ENCODE measurements around the gene HDAC4. TPM values are rescaled to one million over a fixed set of nuclear protein-coding genes. Genes with fewer than 3 reads are reported as not detected.

Gene HDAC4
- total RNA-seq, 1 experiment from 2014 or later = 5.5 TPM

GRCh38 chr2:239067196-239067865 lies 333.5 kb downstream of the HDAC4 start:
- no peak for DNase-seq (ENCODE audit: low read depth)

DNA sequence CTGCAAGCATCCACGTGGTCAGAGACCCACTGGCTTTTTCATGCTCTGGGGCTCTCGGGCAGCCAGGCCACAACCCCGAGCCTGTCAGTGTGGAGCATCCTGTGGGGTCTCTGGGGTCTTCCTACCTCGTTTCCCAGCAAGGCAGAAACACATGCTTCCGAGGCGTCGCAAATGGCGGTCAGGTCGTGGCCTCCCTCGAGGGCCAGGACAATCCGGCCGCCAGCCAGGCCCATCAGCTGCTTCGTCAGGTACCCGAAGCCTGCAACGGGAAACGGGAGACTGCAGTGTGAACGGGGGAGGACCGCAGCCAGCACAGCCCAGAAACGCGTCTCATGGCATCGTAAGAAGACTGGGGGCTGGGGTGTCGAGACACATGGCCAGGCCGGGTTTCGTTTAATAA lies 334.2 kb downstream of the HDAC4 start:
- no peak for DNase-seq (ENCODE audit: low read depth)

DNA sequence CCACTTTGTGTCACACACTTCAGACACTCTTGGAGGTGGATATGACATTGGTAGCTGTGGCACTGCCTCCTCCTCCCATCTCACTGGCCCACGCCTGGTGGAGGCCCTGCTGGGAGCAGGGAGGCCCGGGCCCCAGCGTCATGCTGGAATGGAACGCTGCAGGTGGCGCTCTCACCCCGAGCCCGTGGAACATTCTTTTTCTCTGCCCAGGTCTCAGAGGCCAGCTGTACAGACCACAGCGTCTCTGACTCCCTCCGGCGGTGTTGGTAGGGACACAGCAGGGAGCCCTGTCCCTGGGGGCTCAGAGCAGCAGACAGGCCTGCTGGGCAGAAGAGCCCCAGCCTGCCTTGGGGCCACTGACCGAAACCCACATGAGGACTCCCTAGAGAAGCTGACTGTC lies 334.9 kb downstream of the HDAC4 start:
- DNase-seq (ENCODE audit: low read depth) = no peak

- no peak for DNase-seq (ENCODE audit: low read depth)
Measured at GRCh38 chr2:239065537-239065936, 335.3 kb downstream of the HDAC4 start.

GRCh38 chr2:239064891-239065290 lies 335.9 kb downstream of the HDAC4 start:
- DNase-seq (ENCODE audit: low read depth) = no peak

- no peak for DNase-seq (ENCODE audit: low read depth)
Measured at GRCh38 chr2:239064253-239064652, 336.6 kb downstream of the HDAC4 start.

GRCh38 chr2:239062743-239063142 lies 338.1 kb downstream of the HDAC4 start:
- DNase-seq (ENCODE audit: low read depth) = no peak

- no peak for DNase-seq (ENCODE audit: low read depth)
Measured at GRCh38 chr2:239061824-239062570, 338.8 kb downstream of the HDAC4 start.

DNA sequence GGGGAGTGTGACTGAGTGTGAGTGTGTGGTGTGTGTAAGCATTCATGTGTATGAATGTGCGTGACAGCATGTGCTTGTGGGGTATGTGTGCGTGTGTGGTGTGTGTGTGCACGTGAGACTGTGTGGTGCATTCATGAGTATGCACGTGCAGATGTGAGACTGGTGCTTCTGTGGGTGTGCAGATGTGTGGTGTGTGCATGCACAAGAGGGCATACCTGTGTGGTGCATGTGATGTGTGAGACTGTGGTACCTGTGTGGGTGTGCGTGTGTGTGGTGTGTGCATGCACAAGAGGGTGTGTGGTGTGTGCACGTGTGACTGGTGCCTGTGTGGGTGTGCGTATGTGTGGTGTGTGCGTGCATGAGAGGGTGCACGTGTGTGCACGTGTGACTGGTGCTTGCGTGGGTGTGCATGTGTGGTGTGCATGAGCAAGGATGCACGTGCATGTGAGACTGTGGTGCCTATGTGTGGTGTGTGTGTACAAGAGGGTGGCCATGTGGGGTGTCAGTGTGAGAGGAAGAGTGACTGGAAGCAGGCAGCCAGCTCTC lies 339.6 kb downstream of the HDAC4 start:
- no peak for DNase-seq (ENCODE audit: low read depth)

DNA sequence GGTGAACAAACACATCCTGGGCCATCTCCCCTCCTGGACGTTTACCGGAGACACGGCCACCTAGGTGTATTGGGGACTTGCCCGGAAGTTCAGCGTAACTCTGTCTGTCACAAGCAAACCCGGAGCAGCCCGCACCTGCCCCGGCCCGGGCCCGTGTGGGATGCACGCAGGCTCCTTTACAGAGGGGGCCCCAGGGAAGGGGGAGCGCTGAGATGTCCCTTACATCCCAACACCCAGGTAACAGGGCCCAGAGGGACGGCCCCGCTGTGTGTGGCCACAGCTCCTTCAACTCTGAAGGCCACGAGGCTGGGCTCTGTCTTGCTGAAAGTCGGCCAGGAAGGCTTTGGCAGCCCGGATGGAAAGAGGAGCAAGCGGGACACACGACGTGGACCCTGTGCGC lies 340.1 kb downstream of the HDAC4 start:
- DNase-seq (ENCODE audit: low read depth) = no peak

DNA sequence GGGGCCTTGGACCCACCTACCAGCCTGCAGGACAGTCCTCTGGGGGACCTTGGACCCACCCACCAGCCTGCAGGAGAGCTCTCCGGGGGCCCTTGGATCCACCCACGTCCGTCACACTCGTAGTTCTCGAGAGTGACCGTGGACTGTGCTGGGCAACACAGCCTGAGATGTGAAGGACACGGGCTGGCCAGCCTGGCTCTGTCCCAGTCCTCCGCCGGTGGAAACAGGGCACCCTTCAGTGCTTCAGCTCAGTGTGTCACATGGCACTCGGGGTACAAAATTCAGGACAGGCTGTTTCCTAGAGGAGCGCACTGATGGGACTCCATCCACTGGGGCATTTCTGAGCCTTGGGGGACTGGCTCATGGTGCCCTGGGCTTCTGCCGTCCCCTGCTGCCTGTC lies 341.0 kb downstream of the HDAC4 start:
- DNase-seq (ENCODE audit: low read depth) = no peak

DNA sequence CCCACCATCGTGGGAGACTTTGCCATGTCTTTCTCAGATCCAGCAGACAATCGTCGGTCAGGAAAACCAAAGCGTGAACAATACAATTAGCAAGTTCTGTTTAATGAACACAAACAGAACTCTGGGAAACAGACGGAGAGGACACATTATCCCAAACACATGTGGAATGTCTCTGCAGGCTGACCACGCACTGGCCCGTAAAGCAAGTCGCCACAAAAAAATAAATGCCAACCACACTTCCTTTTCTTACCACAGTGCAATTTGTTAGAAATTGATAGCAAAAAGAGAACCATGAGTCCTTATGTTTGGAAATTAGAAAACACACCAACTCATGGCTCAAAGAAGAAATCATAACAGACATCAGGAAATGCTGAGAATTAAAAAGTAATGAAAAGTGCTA lies 342.1 kb downstream of the HDAC4 start:
- no peak for DNase-seq (ENCODE audit: low read depth)

DNA sequence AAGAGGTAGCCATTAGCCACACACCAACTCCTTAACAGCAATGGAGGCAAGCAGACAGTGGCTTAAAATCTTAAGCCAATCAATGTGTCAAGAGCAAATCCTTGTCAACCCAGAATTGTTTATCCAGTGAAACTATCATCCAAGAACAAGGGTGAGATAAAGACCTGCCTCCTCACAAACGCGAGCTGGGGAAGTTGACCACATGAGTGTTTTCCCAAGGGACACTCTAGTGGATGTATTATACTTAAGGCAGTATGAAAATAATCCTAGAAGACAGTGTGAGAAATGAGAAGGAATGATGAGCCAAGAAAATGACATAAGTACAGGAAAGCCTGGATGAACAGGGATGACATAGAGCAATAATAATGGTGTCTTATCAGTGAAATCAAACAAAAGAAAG lies 343.3 kb downstream of the HDAC4 start:
- no peak for DNase-seq (ENCODE audit: low read depth)

DNA sequence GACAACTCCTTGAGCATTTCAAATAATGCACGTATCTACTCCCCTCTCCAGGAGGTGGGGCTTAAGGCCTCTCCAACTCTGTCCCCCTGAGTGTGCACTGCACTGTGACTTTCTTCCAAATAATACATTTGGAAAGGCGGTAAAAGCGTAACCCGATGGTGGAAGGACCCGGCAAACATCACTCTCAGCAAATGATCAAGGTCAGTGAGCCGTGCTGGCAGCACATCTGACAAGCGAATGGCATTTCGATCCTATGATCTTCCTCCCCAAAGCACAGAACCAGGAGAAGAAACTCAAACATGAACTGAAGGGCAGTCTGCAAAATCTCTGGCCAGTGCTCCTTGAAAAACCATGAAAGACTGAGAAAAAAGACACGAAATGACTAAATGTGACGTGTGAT lies 344.2 kb downstream of the HDAC4 start:
- DNase-seq (ENCODE audit: low read depth) = no peak

DNA sequence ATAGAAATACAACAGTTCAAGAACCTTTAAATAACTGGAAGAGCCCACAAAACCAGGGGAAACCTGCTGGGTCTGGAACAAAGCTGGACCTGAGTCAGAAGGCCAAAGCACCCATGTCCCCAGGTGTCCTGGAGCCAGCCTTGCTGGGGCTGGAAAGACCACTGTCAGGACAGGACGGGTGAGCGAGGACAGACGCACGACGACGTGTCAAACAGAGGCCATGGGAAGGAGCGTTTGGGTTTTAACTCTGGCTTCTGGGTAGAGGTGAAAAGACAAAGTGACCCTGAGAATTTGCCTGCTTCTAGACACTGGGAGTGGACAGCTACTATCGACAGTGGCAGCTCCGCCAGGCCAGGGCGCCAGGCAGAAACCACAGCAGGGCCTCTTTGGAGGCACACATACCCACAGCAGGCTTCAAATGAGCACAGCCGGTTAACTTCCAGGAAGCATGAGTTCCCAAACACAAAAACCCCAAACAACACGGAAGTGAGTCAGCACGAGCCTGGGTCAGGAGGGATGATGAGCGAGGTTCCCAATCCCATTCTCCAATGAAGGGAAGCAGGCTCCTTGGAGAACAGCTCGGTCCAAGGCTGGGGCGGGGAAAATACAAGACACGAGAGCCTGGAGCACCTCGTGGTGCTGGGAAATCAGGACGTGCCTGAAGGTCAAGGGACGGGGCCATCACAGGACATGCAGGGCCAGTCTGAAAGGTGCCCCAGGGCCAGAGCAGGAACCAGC lies 344.9 kb downstream of the HDAC4 start:
- DNase-seq (ENCODE audit: low read depth) = peak; percentile 23

- no peak for DNase-seq (ENCODE audit: low read depth)
Measured at GRCh38 chr2:239054921-239055320, 345.9 kb downstream of the HDAC4 start.

DNA sequence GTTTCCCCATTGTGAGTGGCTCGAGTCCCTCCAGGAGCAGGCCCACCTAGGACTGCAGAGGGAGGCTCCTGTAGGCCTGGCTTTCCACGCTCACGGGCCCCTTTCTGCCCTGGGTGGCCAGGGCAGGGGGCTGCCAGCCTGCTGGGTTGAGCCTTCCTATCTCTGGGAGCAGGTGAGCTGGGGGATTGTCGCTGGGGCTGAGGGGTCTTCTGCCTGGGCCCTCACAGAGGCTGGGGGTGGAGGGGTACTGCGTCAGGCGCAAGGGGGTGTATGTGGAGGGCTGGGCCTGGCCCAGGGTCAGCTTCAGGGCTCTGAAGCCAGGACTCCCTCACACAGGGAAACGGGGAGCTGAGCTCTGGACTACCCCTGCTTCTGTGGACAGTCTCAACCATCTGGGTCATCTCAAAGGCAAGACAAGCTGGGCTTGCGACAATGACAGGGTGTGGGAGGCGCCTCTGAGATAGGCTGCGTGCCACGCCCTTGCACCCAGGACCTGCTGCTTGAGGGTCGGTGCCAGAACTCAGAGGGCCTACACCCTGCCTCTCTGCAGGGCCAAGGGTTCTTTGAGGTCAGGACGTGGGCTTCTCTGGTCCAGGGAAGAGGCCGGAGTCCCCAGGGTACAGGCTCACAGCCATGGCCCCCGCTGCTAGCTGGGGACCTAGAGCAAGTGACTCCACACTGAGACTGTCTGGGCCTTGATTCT lies 346.9 kb downstream of the HDAC4 start:
- DNase-seq (ENCODE audit: low read depth) = no peak

DNA sequence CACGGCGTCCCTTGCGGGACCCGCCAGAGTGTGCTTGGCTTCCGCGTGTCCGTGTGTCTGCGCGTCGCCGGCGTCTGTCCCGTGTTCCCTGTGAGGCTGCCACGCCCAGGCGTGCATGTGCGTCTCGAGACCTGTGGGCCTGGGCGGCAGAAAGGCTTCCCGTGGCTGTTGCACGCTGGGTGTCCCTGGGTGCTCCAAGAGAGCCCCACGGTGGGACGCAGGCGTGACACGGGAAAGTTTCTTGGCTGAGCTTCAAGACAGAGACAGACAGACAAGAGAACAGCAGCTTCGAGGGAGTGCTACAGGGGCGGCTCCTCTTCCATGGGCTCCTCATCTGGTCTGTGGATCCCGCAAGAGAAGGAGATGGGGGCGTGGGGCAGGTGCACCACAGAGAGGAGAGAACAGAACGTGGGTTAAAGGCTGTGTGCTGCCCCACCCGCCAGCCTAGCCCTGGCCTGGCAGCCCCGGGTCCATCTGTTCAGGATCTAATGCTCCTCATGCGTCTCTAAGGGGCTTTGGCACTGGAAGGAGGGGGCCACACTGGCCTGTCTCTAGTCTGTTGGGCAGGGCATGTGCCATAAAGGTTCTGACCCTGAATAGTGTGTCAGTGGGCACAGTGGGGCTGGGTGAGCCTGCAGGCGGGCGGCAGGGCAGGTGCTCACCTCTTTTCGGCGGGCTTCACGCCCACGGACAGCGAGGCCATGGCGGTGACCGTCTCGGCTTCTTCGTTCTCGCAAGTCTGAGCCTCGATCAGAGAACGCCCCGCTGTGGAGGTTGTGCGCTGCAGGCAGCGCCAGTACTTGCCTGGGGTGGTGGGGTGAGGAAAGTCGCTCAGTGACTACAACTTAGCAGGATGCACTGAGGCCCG lies 347.8 kb downstream of the HDAC4 start:
- DNase-seq (ENCODE audit: low read depth) = no peak

DNA sequence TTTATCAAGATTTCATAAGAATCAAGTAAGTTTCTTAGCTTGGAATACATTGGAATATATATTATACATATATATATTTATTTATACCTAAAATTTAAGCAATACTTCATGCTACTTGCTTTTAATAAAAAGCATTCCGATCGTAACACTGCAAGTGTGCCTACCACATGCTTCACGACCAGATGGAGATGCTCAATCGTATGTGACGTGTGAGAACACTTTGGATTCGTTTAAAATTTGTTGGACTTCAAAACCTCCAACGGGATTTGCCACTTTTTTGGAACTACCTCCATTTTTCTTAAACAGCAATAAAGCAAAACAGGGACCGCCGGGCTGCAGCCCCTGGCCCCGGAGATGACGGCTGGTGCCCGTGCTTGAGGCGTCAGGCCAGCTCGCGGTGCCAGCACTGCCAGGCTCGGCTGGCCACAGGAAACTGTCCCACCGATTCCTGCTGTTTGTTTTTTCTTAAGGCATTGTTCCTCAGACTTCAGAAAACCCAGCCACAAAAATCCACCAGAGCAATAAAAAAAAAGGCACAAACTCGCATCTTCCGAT lies 348.9 kb downstream of the HDAC4 start:
- DNase-seq (ENCODE audit: low read depth) = no peak

DNA sequence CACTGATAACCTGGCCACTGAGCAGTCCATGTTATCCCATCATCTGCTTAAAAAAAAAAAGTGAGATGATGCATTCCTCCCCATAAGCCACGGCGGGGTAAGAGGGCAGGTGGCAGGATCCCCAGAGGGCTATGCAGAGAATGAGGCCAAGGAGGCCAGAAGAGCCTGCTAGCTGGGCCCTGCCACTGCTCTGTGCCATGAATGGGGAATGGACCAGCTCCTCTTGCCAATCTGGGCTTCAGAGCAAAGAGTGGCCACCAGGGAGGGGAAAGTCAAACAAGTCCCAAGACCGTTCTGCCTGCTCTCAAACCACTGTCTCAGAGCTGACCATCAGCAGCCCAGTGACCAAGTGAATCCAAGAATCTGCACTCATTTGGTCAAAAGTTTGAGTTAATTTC lies 350.6 kb downstream of the HDAC4 start:
- DNase-seq (ENCODE audit: low read depth) = no peak
